Neural cell (in vitro differentiated cells): Measurements from ENCODE around the gene LAMA5.

Experiments used
- EP300 ChIP-seq: fragments of 450-650 bp; conservative IDR thresholded peaks from 2 replicates; pipeline ENCODE4 v1.6.1; 2014; ENCODE audit warnings: antibody characterized with exemption, mild to moderate bottlenecking, moderate library complexity; ENCODE audit not compliant: poor library complexity, severe bottlenecking
- EZH2 ChIP-seq: fragments of 200-600, 300-800 bp; shearing (Covaris generic), sonication (generic); IDR thresholded peaks from 2 replicates; pipeline ENCODE4 v1.6.1; 2014; ENCODE audit warnings: antibody characterized with exemption, low read length, borderline replicate concordance, mild to moderate bottlenecking; ENCODE audit not compliant: insufficient read depth, poor library complexity, severe bottlenecking
- MXI1 ChIP-seq: fragments of 450-650 bp; conservative IDR thresholded peaks from 2 replicates; pipeline ENCODE4 v1.6.1; 2014; ENCODE audit warnings: antibody characterized with exemption, mild to moderate bottlenecking; ENCODE audit not compliant: poor library complexity, severe bottlenecking
- POLR2AphosphoS5 ChIP-seq: IDR thresholded peaks from 2 replicates; pipeline ENCODE4 v1.6.1; 2012
- RAD21 ChIP-seq: fragments of 450-650 bp; conservative IDR thresholded peaks from 2 replicates; pipeline ENCODE4 v1.6.1; 2014; ENCODE audit warnings: antibody characterized with exemption, mild to moderate bottlenecking, moderate library complexity
- REST ChIP-seq: IDR thresholded peaks from 2 replicates; pipeline ENCODE4 v1.6.1; 2012; ENCODE audit warnings: borderline replicate concordance
- SMC3 ChIP-seq: fragments of 450-650 bp; conservative IDR thresholded peaks from 2 replicates; pipeline ENCODE4 v1.6.1; 2014; ENCODE audit warnings: antibody characterized with exemption, mild to moderate bottlenecking, moderate library complexity; ENCODE audit not compliant: poor library complexity
- TAF1 ChIP-seq: IDR thresholded peaks from 2 replicates; pipeline ENCODE4 v1.6.1; 2012; ENCODE audit warnings: low read depth
- TF ChIP-seq, protein P1 (sequence below): fragments of 450-650 bp; IDR thresholded peaks from 2 replicates; pipeline ENCODE4 v1.5.1; 2014; ENCODE audit warnings: antibody characterized with exemption, mild to moderate bottlenecking, moderate library complexity; ENCODE audit not compliant: poor library complexity, severe bottlenecking

- TF ChIP-seq, protein P1, sequence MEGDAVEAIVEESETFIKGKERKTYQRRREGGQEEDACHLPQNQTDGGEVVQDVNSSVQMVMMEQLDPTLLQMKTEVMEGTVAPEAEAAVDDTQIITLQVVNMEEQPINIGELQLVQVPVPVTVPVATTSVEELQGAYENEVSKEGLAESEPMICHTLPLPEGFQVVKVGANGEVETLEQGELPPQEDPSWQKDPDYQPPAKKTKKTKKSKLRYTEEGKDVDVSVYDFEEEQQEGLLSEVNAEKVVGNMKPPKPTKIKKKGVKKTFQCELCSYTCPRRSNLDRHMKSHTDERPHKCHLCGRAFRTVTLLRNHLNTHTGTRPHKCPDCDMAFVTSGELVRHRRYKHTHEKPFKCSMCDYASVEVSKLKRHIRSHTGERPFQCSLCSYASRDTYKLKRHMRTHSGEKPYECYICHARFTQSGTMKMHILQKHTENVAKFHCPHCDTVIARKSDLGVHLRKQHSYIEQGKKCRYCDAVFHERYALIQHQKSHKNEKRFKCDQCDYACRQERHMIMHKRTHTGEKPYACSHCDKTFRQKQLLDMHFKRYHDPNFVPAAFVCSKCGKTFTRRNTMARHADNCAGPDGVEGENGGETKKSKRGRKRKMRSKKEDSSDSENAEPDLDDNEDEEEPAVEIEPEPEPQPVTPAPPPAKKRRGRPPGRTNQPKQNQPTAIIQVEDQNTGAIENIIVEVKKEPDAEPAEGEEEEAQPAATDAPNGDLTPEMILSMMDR = no peak
- TF ChIP-seq TAF1 (no peak), EZH2 (no peak), REST (no peak), POLR2AphosphoS5 (no peak), RAD21 (no peak), SMC3 (no peak), EP300 (no peak), MXI1 (no peak)
Measured at GRCh38 chr20:62352402-62353288, 14.5 kb downstream of the LAMA5 start.
